ENCODE measurements around the gene EPHA6.

The EPHA6 gene

DNA sequence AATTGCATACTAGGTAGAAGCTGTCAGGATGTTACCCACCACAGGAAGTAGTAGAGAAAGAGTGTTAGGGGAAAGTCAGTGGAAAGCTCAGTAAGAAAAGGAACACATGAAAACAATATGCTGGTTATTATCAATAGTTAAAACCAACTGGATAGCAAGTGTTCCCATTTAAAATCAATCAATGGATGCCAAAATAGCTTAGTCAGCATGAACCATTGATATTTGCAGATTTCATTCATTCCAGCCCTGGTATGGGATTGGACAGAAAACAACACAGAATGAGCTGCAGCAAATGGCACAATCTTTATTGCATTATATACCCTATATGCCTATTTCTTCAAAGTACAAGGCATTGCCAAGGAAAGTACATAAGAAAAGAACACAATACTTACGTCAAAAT, 293.7 kb downstream of the EPHA6 start:
- TF ChIP-seq, protein P1, sequence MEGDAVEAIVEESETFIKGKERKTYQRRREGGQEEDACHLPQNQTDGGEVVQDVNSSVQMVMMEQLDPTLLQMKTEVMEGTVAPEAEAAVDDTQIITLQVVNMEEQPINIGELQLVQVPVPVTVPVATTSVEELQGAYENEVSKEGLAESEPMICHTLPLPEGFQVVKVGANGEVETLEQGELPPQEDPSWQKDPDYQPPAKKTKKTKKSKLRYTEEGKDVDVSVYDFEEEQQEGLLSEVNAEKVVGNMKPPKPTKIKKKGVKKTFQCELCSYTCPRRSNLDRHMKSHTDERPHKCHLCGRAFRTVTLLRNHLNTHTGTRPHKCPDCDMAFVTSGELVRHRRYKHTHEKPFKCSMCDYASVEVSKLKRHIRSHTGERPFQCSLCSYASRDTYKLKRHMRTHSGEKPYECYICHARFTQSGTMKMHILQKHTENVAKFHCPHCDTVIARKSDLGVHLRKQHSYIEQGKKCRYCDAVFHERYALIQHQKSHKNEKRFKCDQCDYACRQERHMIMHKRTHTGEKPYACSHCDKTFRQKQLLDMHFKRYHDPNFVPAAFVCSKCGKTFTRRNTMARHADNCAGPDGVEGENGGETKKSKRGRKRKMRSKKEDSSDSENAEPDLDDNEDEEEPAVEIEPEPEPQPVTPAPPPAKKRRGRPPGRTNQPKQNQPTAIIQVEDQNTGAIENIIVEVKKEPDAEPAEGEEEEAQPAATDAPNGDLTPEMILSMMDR (conservative IDR thresholded peaks at IDR 0.05; ENCODE audit: low read length) = no peak
- no peak for DNase-seq (ENCODE audit: low read depth)
- no peak overlapping the region for H3K4me3 ChIP-seq (ENCODE audit: low read length)

DNA sequence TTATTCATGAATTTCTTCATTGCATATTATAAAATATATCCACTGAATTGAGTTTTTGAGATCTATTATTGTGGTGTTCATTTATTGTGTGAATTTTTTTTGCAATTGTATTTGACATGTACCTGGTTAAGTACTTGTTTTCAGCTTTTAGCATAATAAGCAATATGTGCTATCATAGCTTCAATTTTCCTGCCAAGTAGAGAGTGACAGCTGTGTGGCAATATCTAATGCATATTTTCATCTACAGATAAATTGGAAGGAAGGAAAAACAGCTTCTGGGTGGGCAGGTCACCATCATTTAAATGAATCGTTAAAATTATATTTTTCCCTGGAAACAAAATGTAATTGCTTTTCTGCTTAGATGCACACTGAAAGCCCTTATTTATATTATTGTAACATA, 296.9 kb downstream of the EPHA6 start:
- H3K4me3 ChIP-seq (ENCODE audit: low read length) = no peak overlapping the region
- DNase-seq (ENCODE audit: low read depth) = no peak
- TF ChIP-seq, protein P1 (conservative IDR thresholded peaks at IDR 0.05; ENCODE audit: low read length) = no peak

DNA sequence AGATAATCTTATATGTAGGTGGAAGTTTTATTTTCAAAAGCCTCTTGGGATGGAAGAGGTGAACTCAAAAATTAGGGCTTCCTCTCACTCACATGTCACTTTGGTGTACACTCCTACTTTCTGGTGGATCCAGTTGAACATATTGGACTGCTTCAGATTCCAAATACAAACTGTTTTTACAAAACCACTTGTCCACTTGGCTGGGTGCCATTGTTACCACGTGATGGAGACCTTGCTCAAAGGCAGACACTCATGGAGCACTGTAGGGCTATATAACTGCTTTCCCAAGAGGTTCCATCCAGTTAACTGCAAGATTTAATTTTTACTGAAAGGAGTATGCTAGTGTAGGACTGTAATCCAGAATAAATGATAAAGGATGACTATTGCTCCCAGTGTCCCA, 307.0 kb downstream of the EPHA6 start:
- no peak for DNase-seq (ENCODE audit: low read depth)
- H3K4me3 ChIP-seq (ENCODE audit: low read length) = no peak overlapping the region
- TF ChIP-seq, protein P1 (conservative IDR thresholded peaks at IDR 0.05; ENCODE audit: low read length) = no peak

DNA sequence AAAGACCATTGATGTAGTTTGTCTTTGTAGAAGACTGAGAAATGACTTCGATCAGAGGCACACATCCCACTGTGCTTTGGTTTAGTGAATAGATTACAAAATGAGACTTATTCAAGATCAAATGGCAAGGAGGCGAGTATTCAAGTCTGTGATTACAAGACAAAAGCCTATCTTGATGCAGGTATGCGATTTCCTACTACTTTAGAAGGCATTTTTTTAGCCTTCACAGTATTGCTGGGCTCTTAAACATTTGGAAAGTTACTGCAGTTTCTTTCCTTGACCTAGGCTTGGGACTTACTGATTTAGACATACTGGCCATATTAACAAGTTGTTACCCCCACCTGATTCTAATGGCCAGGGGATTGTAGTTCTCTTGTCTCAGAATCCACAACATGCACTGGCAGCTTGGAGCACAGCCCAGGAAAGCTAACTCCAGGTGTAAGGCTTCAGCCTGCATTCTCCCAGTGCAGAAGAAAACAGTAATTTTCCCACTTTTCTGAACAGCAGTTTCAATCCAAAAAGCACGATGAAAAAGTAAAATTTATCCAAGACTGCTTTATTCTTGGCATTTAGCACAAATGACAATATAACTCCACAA, 311.6 kb downstream of the EPHA6 start:
- TF ChIP-seq, protein P1 (conservative IDR thresholded peaks at IDR 0.05; ENCODE audit: low read length) = no peak
- no peak overlapping the region for H3K4me3 ChIP-seq (ENCODE audit: low read length)

DNA sequence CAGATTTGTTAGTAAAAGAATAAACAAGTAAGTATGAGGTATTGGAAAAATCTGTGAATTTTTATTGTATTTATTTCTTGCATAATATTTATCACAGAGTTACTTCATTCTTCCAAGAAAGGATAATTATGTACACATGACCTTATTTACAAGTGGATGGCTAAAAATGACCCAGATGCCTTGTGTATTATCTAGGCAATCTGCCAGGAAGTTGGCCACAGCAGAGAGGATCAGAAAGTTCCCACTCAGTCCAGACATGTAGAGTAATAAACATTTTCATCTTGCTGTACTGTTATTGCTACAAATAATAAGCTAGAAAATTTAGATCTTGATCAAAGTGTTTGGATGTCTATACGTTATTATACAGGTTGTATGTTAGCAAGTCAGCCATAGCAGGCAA, 317.1 kb downstream of the EPHA6 start:
- TF ChIP-seq, protein P1 (conservative IDR thresholded peaks at IDR 0.05; ENCODE audit: low read length) = no peak
- DNase-seq (ENCODE audit: low read depth) = no peak
- H3K4me3 ChIP-seq (ENCODE audit: low read length) = no peak overlapping the region

More for the DNA sequence above, 311.6 kb downstream of the EPHA6 start:
- DNase-seq (ENCODE audit: low read depth) = no peak

DNA sequence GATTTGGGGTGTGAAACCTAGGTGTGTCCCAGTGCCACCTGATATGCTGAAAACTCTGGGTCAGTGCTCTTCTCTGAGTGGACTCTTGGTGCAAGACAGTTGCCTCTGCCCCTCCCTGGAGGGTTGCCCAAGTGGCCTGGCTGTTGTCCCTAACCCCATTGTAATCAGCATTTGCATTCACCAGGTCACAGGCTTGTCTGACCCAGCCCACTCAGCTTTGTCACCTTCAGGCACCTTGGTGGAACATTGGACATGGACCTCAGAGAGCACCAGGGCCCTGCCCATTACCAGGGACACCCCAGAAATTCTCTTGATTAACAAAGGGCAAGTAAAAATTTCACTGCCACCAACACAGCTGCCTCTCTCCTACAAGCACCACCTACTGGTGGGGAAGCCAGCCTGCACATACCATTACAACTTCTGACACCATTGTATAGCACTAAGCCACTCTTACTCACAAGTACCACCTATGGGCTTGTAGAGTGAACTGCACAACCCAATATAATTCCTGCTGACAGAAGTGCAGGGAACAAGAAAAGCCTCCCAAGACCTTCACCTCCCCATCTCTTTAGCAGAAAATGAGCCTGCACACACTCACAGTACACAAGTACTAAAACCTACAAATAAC, 324.6 kb downstream of the EPHA6 start:
- TF ChIP-seq, protein P1 (conservative IDR thresholded peaks at IDR 0.05; ENCODE audit: low read length) = no peak
- no peak overlapping the region for H3K4me3 ChIP-seq (ENCODE audit: low read length)
- no peak for DNase-seq (ENCODE audit: low read depth)

DNA sequence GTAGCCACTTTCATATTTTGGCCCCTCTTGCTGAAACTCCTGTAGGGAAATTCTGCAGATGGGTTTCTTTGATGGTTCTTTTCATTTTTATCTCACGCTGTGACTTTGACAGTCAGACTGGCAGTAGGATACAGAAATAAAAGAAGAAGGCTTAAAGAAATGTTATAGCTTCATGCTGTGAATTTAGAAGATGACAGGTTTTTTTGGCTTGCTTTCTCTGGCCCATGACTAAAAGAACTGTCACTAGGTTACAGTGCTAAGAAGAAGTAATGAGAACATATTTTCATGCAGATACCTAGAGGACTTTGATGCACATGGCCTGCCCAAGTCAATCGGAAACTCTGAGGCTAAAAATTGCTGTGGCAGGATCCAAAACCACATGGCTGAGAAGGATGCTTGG, 334.5 kb downstream of the EPHA6 start:
- DNase-seq (ENCODE audit: low read depth) = no peak
- TF ChIP-seq, protein P1 (conservative IDR thresholded peaks at IDR 0.05; ENCODE audit: low read length) = no peak
- H3K4me3 ChIP-seq (ENCODE audit: low read length) = no peak overlapping the region
